BLaER1 (cell line): ENCODE results near the gene TLNRD1.
A peak's percentile ranks its signal among the peaks of the same experiment; 100 is the strongest.

Source experiments
- H3K27ac ChIP-seq: shearing (Covaris generic); formaldehyde crosslinking; 2 replicates; pipeline ENCODE4 v1.8.1; 2022
- H3K27me3 ChIP-seq: shearing (Covaris generic); formaldehyde crosslinking; 2 replicates; pipeline ENCODE4 v1.8.1; 2022
- H3K36me3 ChIP-seq: shearing (Covaris generic); formaldehyde crosslinking; 2 replicates; pipeline ENCODE4 v1.8.1; 2022
- H3K4me1 ChIP-seq: shearing (Covaris generic); formaldehyde crosslinking; 2 replicates; pipeline ENCODE4 v1.8.1; 2022
- H3K4me2 ChIP-seq: shearing (Covaris generic); formaldehyde crosslinking; 2 replicates; pipeline ENCODE4 v1.8.1; 2022
- H3K4me3 ChIP-seq: shearing (Covaris generic); formaldehyde crosslinking; 2 replicates; pipeline ENCODE4 v1.8.1; 2022
- H3K9ac ChIP-seq: shearing (Covaris generic); formaldehyde crosslinking; 2 replicates; pipeline ENCODE4 v1.8.1; 2022
- H3K9me3 ChIP-seq: shearing (Covaris generic); formaldehyde crosslinking; 2 replicates; pipeline ENCODE4 v1.8.1; 2022
- H4K20me1 ChIP-seq: shearing (Covaris generic); formaldehyde crosslinking; 2 replicates; pipeline ENCODE4 v1.8.1; 2022
- Cebpa-rat ChIP-seq: shearing (Covaris generic); IDR thresholded peaks from 2 replicates; pipeline ENCODE4 v1.8.1; 2022

TLNRD1 gene

GRCh38 chr15:81038975-81039607 is 38.4 kb downstream of the TLNRD1 start:
- Histone ChIP-seq H3K9me3 (no peaks in the 10 kb centered on the region), H3K9ac (no peak overlapping the region), H3K27ac (peak overlapping the region; percentile 41; the same call in 1 of the 2 replicates), H3K27me3 (no peaks in the 10 kb centered on the region), H3K36me3 (no peaks in the 10 kb centered on the region), H3K4me2 (peak overlapping the region; percentile 55), H4K20me1 (no peaks in the 10 kb centered on the region), H3K4me3 (no peak overlapping the region), H3K4me1 (peaks cover 10% of the 10 kb centered on the region)
- no peak for TF ChIP-seq Cebpa-rat

GRCh38 chr15:81040757-81041156 is 40.0 kb downstream of the TLNRD1 start:
- no peaks in the 10 kb centered on the region for H4K20me1 ChIP-seq
- H3K4me1 ChIP-seq: peaks cover 10% of the 10 kb centered on the region
- no peak overlapping the region for H3K4me2 ChIP-seq

GRCh38 chr15:81043281-81043934 is 42.7 kb downstream of the TLNRD1 start:
- Histone ChIP-seq H4K20me1 (no peaks in the 10 kb centered on the region), H3K4me1 (peaks cover 10% of the 10 kb centered on the region), H3K36me3 (no peaks in the 10 kb centered on the region), H3K9ac (no peak overlapping the region), H3K4me3 (no peak overlapping the region), H3K4me2 (no peak overlapping the region), H3K27ac (no peak overlapping the region), H3K9me3 (0 out of 2 replicates have a peak, but pooled peaks cover 6% of the 10 kb centered on the region), H3K27me3 (no peaks in the 10 kb centered on the region)
- TF ChIP-seq Cebpa-rat: no peak

More at GRCh38 chr15:81040757-81041156, 40.0 kb downstream of the TLNRD1 start:
- H3K9me3 ChIP-seq: no peaks in the 10 kb centered on the region
- H3K27ac ChIP-seq: no peak overlapping the region
- H3K36me3 ChIP-seq: no peaks in the 10 kb centered on the region
- no peak overlapping the region for H3K4me3 ChIP-seq
- no peak overlapping the region for H3K9ac ChIP-seq
- TF ChIP-seq Cebpa-rat: no peak
- H3K27me3 ChIP-seq: no peaks in the 10 kb centered on the region

GRCh38 chr15:81043935-81044575 is 43.3 kb downstream of the TLNRD1 start:
- Histone ChIP-seq H3K9ac (no peak overlapping the region), H3K4me3 (no peak overlapping the region), H3K27ac (no peak overlapping the region), H3K27me3 (no peaks in the 10 kb centered on the region), H3K4me2 (no peak overlapping the region), H4K20me1 (no peaks in the 10 kb centered on the region), H3K4me1 (peaks cover 7% of the 10 kb centered on the region), H3K9me3 (0 out of 2 replicates have a peak, but pooled peaks cover 6% of the 10 kb centered on the region), H3K36me3 (no peaks in the 10 kb centered on the region)
- TF ChIP-seq Cebpa-rat: no peak

GRCh38 chr15:81046290-81046689 is 45.6 kb downstream of the TLNRD1 start:
- H3K27ac ChIP-seq: no peak overlapping the region
- H3K36me3 ChIP-seq: no peaks in the 10 kb centered on the region
- H3K27me3 ChIP-seq: no peaks in the 10 kb centered on the region
- no peaks in the 10 kb centered on the region for H4K20me1 ChIP-seq
- H3K9ac ChIP-seq: no peak overlapping the region
- 0 out of 2 replicates have a peak, but pooled peaks cover 6% of the 10 kb centered on the region for H3K9me3 ChIP-seq
- no peak for TF ChIP-seq Cebpa-rat
- H3K4me3 ChIP-seq: no peak overlapping the region
- no peaks in the 10 kb centered on the region for H3K4me1 ChIP-seq
- no peak overlapping the region for H3K4me2 ChIP-seq

- Histone ChIP-seq H3K27me3 (no peaks in the 10 kb centered on the region), H3K36me3 (no peaks in the 10 kb centered on the region), H4K20me1 (no peaks in the 10 kb centered on the region), H3K9ac (no peak overlapping the region), H3K9me3 (0 out of 2 replicates have a peak, but pooled peaks cover 6% of the 10 kb centered on the region), H3K4me1 (peaks cover 8% of the 10 kb centered on the region; the same call in 1 of the 2 replicates), H3K4me3 (no peak overlapping the region), H3K4me2 (no peak overlapping the region), H3K27ac (no peak overlapping the region)
- no peak for TF ChIP-seq Cebpa-rat
These were observed 47.2 kb downstream of the TLNRD1 start for GRCh38 chr15:81047928-81048327.

GRCh38 chr15:81049835-81050234 is 49.1 kb downstream of the TLNRD1 start:
- H3K9ac ChIP-seq: no peak overlapping the region
- 0 out of 2 replicates have a peak, but pooled peaks cover 6% of the 10 kb centered on the region for H3K9me3 ChIP-seq
- no peaks in the 10 kb centered on the region for H3K36me3 ChIP-seq
- no peaks in the 10 kb centered on the region for H4K20me1 ChIP-seq
- H3K27ac ChIP-seq: no peak overlapping the region
- H3K27me3 ChIP-seq: no peaks in the 10 kb centered on the region
- no peak for TF ChIP-seq Cebpa-rat
- peaks cover 8% of the 10 kb centered on the region; the same call in 1 of the 2 replicates for H3K4me1 ChIP-seq
- H3K4me3 ChIP-seq: no peak overlapping the region
- H3K4me2 ChIP-seq: no peak overlapping the region

GRCh38 chr15:81050259-81050658 is 49.5 kb downstream of the TLNRD1 start:
- no peak overlapping the region for H3K27ac ChIP-seq
- 0 out of 2 replicates have a peak, but pooled peaks cover 6% of the 10 kb centered on the region for H3K9me3 ChIP-seq
- H3K4me1 ChIP-seq: peaks cover 8% of the 10 kb centered on the region; the same call in 1 of the 2 replicates
- H3K4me3 ChIP-seq: no peak overlapping the region
- TF ChIP-seq Cebpa-rat: no peak
- no peak overlapping the region for H3K4me2 ChIP-seq
- no peaks in the 10 kb centered on the region for H4K20me1 ChIP-seq
- no peaks in the 10 kb centered on the region for H3K36me3 ChIP-seq
- no peaks in the 10 kb centered on the region for H3K27me3 ChIP-seq
- no peak overlapping the region for H3K9ac ChIP-seq

- no peak overlapping the region for H3K4me2 ChIP-seq
- H4K20me1 ChIP-seq: no peaks in the 10 kb centered on the region
- no peaks in the 10 kb centered on the region for H3K27me3 ChIP-seq
- H3K27ac ChIP-seq: no peak overlapping the region
- H3K9ac ChIP-seq: no peak overlapping the region
- peaks cover 8% of the 10 kb centered on the region; the same call in 1 of the 2 replicates for H3K4me1 ChIP-seq
- H3K4me3 ChIP-seq: no peak overlapping the region
- TF ChIP-seq Cebpa-rat: no peak
- 0 out of 2 replicates have a peak, but pooled peaks cover 6% of the 10 kb centered on the region for H3K9me3 ChIP-seq
- no peaks in the 10 kb centered on the region for H3K36me3 ChIP-seq
These were observed 50.1 kb downstream of the TLNRD1 start for GRCh38 chr15:81050805-81051204.

GRCh38 chr15:81052046-81052445 is 51.3 kb downstream of the TLNRD1 start:
- Histone ChIP-seq H3K27ac (no peak overlapping the region), H3K9me3 (no peaks in the 10 kb centered on the region), H3K27me3 (no peaks in the 10 kb centered on the region), H3K4me2 (no peak overlapping the region), H3K36me3 (no peaks in the 10 kb centered on the region), H3K9ac (no peak overlapping the region), H3K4me1 (peaks cover 8% of the 10 kb centered on the region; the same call in 1 of the 2 replicates), H4K20me1 (no peaks in the 10 kb centered on the region), H3K4me3 (no peak overlapping the region)
- no peak for TF ChIP-seq Cebpa-rat
